Measurements from ENCODE around the gene HOXA13. TPM values are rescaled to one million over a fixed set of nuclear protein-coding genes. Genes with fewer than 3 reads are reported as not detected.

HOXA13 gene
- polyA plus RNA-seq, 1 donor from 2014 or later, result not detected

- no peaks in the 10 kb centered on the region for H3K9me2 ChIP-seq (ENCODE audit: insufficient read depth, low read length)
- H3K79me2 ChIP-seq (replicated peaks; ENCODE audit: insufficient read depth, low read length), result no peaks in the 10 kb centered on the region
- no peaks in the 10 kb centered on the region for H3K36me3 ChIP-seq (ENCODE audit: insufficient read depth, low read length)
- peak within 1 kb of the TSS; percentile 52 for H3K4me3 ChIP-seq (ENCODE audit: low read length)
- no peak within 1 kb of the TSS for H2AFZ ChIP-seq (ENCODE audit: low read depth, low read length)
- no peaks in the 10 kb centered on the region for H4K20me1 ChIP-seq (ENCODE audit: insufficient read depth)
- no peak within 1 kb of the TSS for H3K4me2 ChIP-seq (ENCODE audit: low read length)
- peaks cover 100% of the 10 kb centered on the region for H3K27me3 ChIP-seq (ENCODE audit: insufficient read depth, low read depth, low read length)
- no peaks in the 10 kb centered on the region for H3F3A ChIP-seq (ENCODE audit: insufficient read depth, low read length, poor library complexity, severe bottlenecking)
- peaks cover 11% of the 10 kb centered on the region for H3K9me3 ChIP-seq (ENCODE audit: low read length)
- TF ChIP-seq REST (IDR thresholded peaks at IDR 0.05; ENCODE audit: borderline replicate concordance) (no peak), CTCF (IDR thresholded peaks at IDR 0.05; ENCODE audit: poor library complexity, severe bottlenecking) (no peak), EZH2 (IDR thresholded peaks at IDR 0.05; ENCODE audit: borderline replicate concordance, insufficient read depth, low read length, poor library complexity, severe bottlenecking) (no peak), MXI1 (conservative IDR thresholded peaks at IDR 0.05; ENCODE audit: poor library complexity, severe bottlenecking) (no peak), POLR2AphosphoS5 (IDR thresholded peaks at IDR 0.05) (no peak), EP300 (conservative IDR thresholded peaks at IDR 0.05; ENCODE audit: poor library complexity, severe bottlenecking) (no peak), RAD21 (conservative IDR thresholded peaks at IDR 0.05) (no peak), TAF1 (IDR thresholded peaks at IDR 0.05; ENCODE audit: low read depth) (no peak), SMC3 (conservative IDR thresholded peaks at IDR 0.05; ENCODE audit: poor library complexity) (no peak)
- no peak within 1 kb of the TSS for H3K27ac ChIP-seq (ENCODE audit: low read length)
- H3K9ac ChIP-seq (ENCODE audit: low read length), result no peak within 1 kb of the TSS
Measured at GRCh38 chr7:27173956-27174873, 25.7 kb downstream of the HOXA13 start, which contains the start of gene HOXA10. TSS of gene HOXA10 (minus strand) at chr7:27174320. CDS start at chr7:27174306, 14 bp downstream.

- peak overlapping the region; percentile 52 for H3K4me3 ChIP-seq (ENCODE audit: low read length)
- no peak overlapping the region for H3K27ac ChIP-seq (ENCODE audit: low read length)
- TF ChIP-seq SMC3 (conservative IDR thresholded peaks at IDR 0.05; ENCODE audit: poor library complexity) (no peak), EZH2 (IDR thresholded peaks at IDR 0.05; ENCODE audit: borderline replicate concordance, insufficient read depth, low read length, poor library complexity, severe bottlenecking) (peak; percentile 29)
- H3K4me2 ChIP-seq (ENCODE audit: low read length), result no peak overlapping the region
- no peaks in the 10 kb centered on the region for H3K36me3 ChIP-seq (ENCODE audit: insufficient read depth, low read length)
- H3K79me2 ChIP-seq (replicated peaks; ENCODE audit: insufficient read depth, low read length), result no peaks in the 10 kb centered on the region
- H3F3A ChIP-seq (ENCODE audit: insufficient read depth, low read length, poor library complexity, severe bottlenecking), result no peaks in the 10 kb centered on the region
- H3K9ac ChIP-seq (ENCODE audit: low read length), result no peak overlapping the region
- no peaks in the 10 kb centered on the region for H4K20me1 ChIP-seq (ENCODE audit: insufficient read depth)
- peaks cover 100% of the 10 kb centered on the region for H3K27me3 ChIP-seq (ENCODE audit: insufficient read depth, low read depth, low read length)
- peaks cover 7% of the 10 kb centered on the region for H3K9me3 ChIP-seq (ENCODE audit: low read length)
- no peak overlapping the region for H2AFZ ChIP-seq (ENCODE audit: low read depth, low read length)
- H3K9me2 ChIP-seq (ENCODE audit: insufficient read depth, low read length), result no peaks in the 10 kb centered on the region
Measured at GRCh38 chr7:27173511-27173955, 26.4 kb downstream of the HOXA13 start.

All from neural cell (in vitro differentiated cells).